LNCaP clone FGC (cell line): ENCODE results near the gene HOXA1.

Source experiments
- DNase-seq: peaks from one replicate; pipeline ENCODE4 v3.0.0-alpha.2; 2011; ENCODE audit warnings: low read depth
- H3K4me3 ChIP-seq: 2 replicates; pipeline ENCODE4 v1.5.1; 2011; ENCODE audit warnings: mild to moderate bottlenecking, low read depth, low read length, control low read depth
- CTCF ChIP-seq: IDR thresholded peaks from 2 replicates; pipeline ENCODE4 v1.5.1; 2012; ENCODE audit warnings: mild to moderate bottlenecking; ENCODE audit not compliant: control insufficient read depth, insufficient read depth; ENCODE audit errors: extremely low read depth

HOXA1 gene

GRCh38 chr7:27138472-27138871 is 42.7 kb upstream of the HOXA1 start:
- H3K4me3 ChIP-seq = no peak overlapping the region
- no peak for DNase-seq
- TF ChIP-seq CTCF = no peak

GRCh38 chr7:27137640-27138315 is 42.0 kb upstream of the HOXA1 start:
- no peak for DNase-seq
- H3K4me3 ChIP-seq = no peak overlapping the region
- TF ChIP-seq CTCF = no peak

- TF ChIP-seq CTCF = no peak
These were observed 38.6 kb upstream of the HOXA1 start for GRCh38 chr7:27134392-27134791.

GRCh38 chr7:27133409-27134231 is 37.8 kb upstream of the HOXA1 start:
- no peak for DNase-seq
- TF ChIP-seq CTCF = no peak
- no peak overlapping the region for H3K4me3 ChIP-seq

More at GRCh38 chr7:27134392-27134791, 38.6 kb upstream of the HOXA1 start:
- no peak overlapping the region for H3K4me3 ChIP-seq
- DNase-seq = no peak

- H3K4me3 ChIP-seq = no peak overlapping the region
- no peak for DNase-seq
- no peak for TF ChIP-seq CTCF
These were observed 37.2 kb upstream of the HOXA1 start for GRCh38 chr7:27132978-27133377.

GRCh38 chr7:27132214-27132613 is 36.4 kb upstream of the HOXA1 start:
- TF ChIP-seq CTCF = no peak
- no peak for DNase-seq
- H3K4me3 ChIP-seq = no peak overlapping the region
